Brain microvascular endothelial cell (primary cell): ENCODE data around the gene PCSK9.

ENCODE experiments used
- DNase-seq: peaks from one replicate; pipeline ENCODE4 v3.0.0-alpha.2; 2020
- H3K27ac ChIP-seq: fragments of 250-450 bp; sonication (Bioruptor Pico); 2 replicates; pipeline ENCODE4 v1.5.1; 2020; ENCODE audit warnings: mild to moderate bottlenecking, moderate library complexity
- H3K27me3 ChIP-seq: fragments of 250-450 bp; sonication (Bioruptor Pico); replicated peaks from 2 replicates; pipeline ENCODE4 v1.5.1; 2020; ENCODE audit warnings: mild to moderate bottlenecking
- H3K36me3 ChIP-seq: fragments of 250-450 bp; sonication (Bioruptor Pico); replicated peaks from 2 replicates; pipeline ENCODE4 v1.5.1; 2020; ENCODE audit warnings: mild to moderate bottlenecking
- H3K4me3 ChIP-seq: 2 replicates; pipeline ENCODE4 v1.5.1; 2011; ENCODE audit warnings: low read depth, mild to moderate bottlenecking, control low read depth, low read length, moderate library complexity
- CTCF ChIP-seq: IDR thresholded peaks from 2 replicates; pipeline ENCODE4 v1.5.1; 2011; ENCODE audit warnings: low read depth, mild to moderate bottlenecking, moderate library complexity, low read length, control low read depth, inconsistent platforms; ENCODE audit errors: missing control alignments
- in situ Hi-C: cut with HindIII; loops from 2 replicates; pipeline ENCODE4 v1.10.0; 2017; ENCODE audit warnings: low sequenced_read_pairs, low pct_ligation_motif_present

The PCSK9 gene

GRCh38 chr1:55055084-55055882 lies 15.9 kb downstream of the PCSK9 start:
- Histone ChIP-seq H3K27me3 (no peaks in the 10 kb centered on the region), H3K27ac (no peak overlapping the region), H3K4me3 (no peak overlapping the region), H3K36me3 (no peaks in the 10 kb centered on the region)
- TF ChIP-seq CTCF: no peak
- DNase-seq: no peak
- in situ Hi-C loops: no loop called here

GRCh38 chr1:55055951-55056631 lies 16.7 kb downstream of the PCSK9 start:
- no peak for DNase-seq
- Histone ChIP-seq H3K27me3 (no peaks in the 10 kb centered on the region), H3K4me3 (no peak overlapping the region), H3K36me3 (no peaks in the 10 kb centered on the region), H3K27ac (no peak overlapping the region)
- in situ Hi-C loops: no loop called here
- TF ChIP-seq CTCF: no peak

GRCh38 chr1:55056632-55056992 lies 17.3 kb downstream of the PCSK9 start:
- in situ Hi-C loops: no loop called here
- Histone ChIP-seq H3K36me3 (no peaks in the 10 kb centered on the region), H3K27me3 (no peaks in the 10 kb centered on the region), H3K4me3 (no peak overlapping the region), H3K27ac (no peak overlapping the region)
- no peak for TF ChIP-seq CTCF
- no peak for DNase-seq

- Histone ChIP-seq H3K4me3 (no peak overlapping the region), H3K27ac (no peak overlapping the region), H3K27me3 (no peaks in the 10 kb centered on the region), H3K36me3 (no peaks in the 10 kb centered on the region)
- no peak for DNase-seq
- TF ChIP-seq CTCF: no peak
- in situ Hi-C loops: no loop called here
These were observed 18.1 kb downstream of the PCSK9 start for GRCh38 chr1:55057270-55057955.

- Histone ChIP-seq H3K27ac (no peak overlapping the region), H3K4me3 (no peak overlapping the region), H3K36me3 (no peaks in the 10 kb centered on the region), H3K27me3 (no peaks in the 10 kb centered on the region)
- in situ Hi-C loops: no loop called here
- DNase-seq: no peak
- TF ChIP-seq CTCF: no peak
These were observed 18.6 kb downstream of the PCSK9 start for GRCh38 chr1:55057956-55058298.
